Measurements from ENCODE around the gene SARNP.
"Not testable (repeated sequence)": the region's sequence is repeated elsewhere in the genome, so short reads cannot be mapped to it uniquely, and the experiment has no call there.

The SARNP gene

DNA sequence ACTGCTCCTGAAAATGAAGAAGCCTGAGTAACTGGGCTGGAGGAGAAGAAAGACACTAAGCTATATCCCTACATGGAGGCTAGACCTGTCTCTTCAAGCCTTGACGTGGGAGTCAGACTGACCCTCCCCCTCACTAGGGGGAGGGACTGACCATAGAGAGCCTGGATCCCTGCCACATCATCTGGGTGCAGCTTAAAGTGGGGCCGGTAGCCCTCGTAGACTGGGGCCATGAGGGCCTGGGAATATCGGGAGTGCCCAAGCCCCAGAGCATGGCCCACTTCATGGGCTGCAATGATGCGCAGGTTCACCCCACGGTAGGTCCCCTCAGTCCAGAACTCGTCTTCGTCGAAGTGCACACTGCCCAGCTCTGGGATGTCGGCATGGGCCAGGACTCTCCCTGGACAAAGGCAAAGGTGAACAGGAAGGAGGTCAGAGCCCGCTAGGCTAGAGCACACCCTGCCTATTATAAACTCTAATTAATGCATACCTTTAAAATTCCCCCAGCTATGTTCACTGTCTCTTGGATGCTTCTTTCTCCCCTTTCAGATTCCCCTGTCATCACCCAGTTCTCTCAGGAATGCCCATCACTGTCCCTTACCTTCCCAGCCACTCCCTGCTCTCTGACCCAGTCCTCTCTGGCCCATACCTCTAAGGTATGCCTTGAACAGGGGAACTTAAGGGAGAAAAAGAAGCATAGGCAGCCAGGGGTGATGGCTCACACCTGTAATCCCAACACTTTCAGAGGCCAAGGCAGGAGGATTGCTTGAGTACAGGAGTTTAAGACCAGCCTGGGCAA, 22.0 kb upstream of the SARNP start:
- DNase-seq (ENCODE audit: low read depth in 2 of 2) = no peak

DNA sequence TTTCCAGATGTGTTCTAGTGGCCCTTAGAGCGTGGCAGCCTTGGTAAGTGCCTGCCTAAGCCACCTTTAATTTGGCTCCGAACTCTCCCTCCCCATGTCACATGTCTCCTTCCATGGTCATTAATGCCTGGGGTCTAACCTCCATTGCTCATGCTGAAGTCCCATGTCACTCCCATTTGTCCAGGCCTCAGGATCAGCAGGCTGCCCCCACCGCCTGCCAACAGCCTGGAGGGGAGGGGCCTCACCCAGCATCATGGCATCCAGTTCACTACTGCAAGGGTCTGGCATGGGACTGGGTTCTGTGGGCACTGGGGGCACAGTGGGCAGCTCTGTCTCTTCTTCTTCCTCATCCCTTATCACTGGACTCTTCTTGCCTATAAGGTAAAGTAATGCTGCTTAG, 20.8 kb upstream of the SARNP start:
- no peak for DNase-seq (ENCODE audit: low read depth in 2 of 2)

DNA sequence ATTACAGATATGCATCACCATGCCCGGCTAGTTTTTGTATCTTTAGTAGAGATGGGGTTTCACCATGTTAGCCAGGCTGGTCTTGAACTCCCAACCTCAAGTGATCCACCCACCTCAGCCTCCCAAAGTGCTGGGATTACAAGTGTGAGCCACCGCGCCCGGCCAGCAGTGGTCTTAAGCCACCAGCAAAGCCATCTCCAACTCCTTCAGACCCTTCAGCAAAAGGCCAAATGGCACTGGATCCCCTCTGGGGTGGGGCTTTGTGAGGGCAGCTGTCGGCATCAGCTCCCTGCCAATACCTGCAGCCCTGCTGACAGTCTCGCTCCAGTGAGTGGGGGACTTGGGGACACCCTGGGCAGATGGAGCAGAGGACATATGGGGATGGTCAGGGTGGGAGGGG, 16.9 kb upstream of the SARNP start:
- not testable (repeated sequence) for DNase-seq (ENCODE audit: low read depth in 2 of 2)

DNA sequence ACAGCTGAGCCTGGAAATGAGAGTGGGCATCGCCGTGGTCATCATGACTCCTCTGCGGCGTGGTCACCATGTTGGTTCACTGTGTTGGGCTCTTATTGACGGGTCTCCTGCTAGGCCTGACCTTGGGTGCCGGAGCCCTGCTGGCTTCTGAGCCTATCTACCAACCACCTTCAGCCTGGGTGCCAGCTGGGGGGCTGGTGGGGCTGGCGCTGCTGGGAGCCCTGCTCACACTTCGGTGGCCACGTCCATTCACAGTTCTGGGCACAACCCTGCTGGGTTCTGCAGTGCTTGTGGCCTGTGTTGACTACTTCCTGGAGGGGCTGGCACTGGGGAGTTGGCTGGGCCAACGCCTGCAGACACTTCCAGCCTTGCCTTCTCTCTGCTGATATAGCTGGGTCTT, 15.5 kb upstream of the SARNP start:
- no peak for DNase-seq (ENCODE audit: low read depth in 2 of 2)

DNA sequence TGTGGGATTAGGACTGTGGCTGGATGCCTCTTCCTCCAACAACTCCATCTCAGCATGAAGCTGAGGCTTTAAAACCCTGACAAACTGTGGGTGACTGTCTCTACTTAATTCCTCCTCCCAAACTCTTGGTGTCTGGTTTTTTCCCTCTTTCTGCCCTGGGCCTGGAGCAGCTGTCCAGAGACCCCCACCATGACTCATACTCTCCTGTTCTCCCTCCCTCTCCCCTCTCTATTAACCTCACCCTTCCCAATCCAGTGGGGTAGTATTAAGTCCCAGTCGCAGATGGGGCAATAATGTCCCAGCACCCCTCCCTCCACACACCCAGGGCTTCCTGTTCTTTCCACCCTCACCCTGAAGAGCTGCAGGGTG, 13.9 kb upstream of the SARNP start:
- no peak for DNase-seq (ENCODE audit: low read depth in 2 of 2)

DNA sequence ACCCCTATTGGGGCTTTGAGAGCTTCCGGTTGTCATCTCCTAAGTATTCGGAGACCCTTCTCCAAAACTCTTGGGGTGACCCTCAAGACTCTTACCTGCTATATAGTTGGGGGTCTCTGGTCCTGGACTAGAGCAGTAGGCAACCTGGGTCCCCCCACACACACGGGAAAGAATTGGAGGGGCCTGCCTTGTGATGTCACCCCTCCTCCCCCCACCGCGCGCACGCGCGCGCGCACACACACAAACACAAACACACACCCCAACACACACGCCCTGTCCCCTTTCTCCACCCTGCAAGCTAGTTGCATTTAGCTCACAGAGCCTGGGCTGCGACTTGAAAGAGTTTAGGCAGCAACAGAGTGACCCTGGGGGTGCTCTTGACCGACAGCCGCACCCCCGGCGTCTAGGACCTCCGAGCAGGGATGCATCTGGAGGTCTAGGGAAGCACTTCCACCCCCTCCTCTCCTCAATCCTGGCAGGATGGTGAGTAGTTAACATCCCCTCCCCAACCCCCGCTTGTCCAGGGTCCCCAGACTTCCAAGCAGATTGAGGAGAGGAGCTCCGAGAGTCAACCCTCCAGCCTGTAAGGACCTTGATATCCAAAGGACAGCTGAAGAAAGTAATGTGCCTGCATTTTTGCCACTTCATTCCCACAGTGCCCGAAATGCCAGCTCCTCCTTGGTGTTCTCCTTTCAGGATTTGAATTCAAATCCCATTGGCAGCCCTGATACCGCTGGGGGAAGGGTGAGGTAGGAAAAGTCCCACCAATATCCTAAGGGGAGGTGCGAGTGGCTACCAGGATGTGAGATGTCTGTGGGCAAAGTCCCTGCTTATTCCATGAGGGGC, 13.3 kb upstream of the SARNP start:
- peak in 1 of 2 donors; percentile 24 for DNase-seq (ENCODE audit: low read depth in 2 of 2)

DNA sequence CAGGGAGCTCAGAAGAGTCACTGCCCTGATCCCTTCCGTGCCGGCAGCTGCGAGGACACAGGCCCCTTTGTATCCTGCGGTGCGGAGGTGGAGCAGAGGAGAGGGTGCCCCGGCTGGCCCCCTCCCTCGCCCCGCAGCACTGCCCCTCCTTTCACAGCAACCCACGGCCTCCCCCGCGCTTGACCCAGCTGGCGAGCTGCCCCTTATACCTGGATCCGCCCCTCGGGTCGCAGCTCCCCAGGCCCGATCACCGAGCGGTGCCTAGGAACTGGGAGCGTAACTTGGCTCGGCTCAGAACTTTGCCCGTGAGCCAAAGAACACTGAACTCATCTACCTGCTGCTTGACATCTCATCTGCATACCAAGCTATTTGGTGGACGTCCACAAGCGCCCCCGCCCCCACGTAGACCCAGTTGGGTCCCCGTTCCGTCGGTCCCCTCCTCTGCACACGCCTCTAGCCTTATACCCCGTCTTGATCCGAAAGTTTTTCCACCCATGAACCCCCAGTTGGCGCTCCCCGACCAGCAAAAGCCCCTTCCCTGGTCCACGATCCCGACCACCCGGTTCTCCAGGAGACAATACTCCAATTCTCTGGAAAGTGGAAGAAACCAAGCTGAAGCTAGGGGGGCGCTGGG, 12.6 kb upstream of the SARNP start:
- peak in 1 of 2 donors; percentile 25 for DNase-seq (ENCODE audit: low read depth in 2 of 2)

DNA sequence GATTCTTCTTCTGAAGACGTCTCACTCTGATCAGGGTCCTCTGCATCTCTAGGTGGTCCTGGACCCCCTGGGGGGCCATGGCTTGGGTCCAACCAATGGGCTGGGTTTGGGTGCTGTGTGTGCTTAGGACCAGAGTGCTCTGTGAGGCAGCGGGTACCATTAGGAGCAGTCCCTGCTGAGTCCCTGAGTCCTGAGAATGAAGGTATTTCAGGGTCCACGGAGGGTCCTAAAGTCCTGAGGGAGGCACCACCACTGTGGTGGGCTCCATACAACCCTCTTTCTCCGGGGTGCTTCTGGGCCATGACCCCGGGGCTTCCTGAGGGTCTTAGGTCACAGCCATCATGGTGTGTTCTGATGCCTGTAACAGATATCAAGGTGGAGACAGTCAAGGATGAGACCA, 10.8 kb upstream of the SARNP start:
- DNase-seq (ENCODE audit: low read depth in 2 of 2) = no peak

DNA sequence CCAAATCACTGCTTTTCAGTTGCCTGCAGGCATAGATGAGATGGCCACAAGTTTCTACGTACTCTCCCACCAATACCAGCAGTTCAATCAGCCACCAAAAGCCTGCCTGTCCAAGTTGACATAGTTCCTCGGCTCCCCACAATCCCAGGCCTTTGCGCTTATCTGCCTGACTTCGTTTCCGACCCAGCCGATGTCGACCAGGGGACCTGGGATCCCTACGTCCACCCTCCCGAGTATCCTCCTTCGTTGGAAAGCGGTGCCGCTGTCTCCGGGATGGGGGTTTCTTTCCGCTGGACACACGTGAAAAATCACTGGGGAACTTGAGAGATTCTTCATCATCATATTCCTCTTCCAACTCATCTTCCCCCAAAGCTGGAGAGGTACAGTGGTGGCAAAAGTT, 10.3 kb upstream of the SARNP start:
- no peak for DNase-seq (ENCODE audit: low read depth in 2 of 2)

DNA sequence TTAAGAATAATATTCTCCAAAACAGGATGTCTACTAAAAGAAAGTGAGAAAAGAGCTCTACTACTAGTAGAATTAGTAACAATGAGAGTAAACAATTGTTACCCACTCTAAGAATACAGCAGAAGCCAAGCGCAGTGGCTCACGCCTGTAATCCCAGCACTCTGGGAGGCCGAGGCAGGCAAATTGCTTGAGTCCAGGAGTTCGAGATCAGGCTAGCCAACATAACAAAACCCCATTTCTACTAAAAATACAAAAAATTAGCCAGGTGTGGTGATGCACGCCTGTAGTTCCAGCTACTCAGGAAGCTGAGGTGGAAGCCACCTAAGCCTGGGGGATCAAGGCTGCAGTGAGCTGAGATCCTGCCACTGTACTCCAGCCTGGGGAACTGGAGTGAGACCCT, 7.2 kb upstream of the SARNP start:
- DNase-seq (ENCODE audit: low read depth in 2 of 2) = no peak

DNA sequence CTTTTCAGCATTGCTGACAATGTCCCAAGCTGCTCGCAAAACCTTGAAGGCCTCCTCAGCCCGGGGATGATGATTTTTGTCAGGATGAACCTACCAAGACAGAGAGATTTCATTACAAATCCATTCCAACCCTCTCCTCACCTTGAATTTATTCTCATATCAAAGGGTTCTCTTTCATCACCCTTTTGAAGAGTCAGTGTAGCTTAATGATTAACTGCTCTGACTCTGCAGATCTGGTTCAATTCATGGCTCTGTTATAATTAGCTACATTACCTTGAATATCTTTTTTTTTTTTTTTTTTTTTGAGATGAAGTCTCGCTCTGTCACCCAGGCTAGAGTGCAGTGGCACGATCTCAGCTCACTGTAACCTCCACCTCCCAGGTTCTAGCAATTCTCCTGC, 5.9 kb upstream of the SARNP start:
- no peak for DNase-seq (ENCODE audit: low read depth in 2 of 2)

DNA sequence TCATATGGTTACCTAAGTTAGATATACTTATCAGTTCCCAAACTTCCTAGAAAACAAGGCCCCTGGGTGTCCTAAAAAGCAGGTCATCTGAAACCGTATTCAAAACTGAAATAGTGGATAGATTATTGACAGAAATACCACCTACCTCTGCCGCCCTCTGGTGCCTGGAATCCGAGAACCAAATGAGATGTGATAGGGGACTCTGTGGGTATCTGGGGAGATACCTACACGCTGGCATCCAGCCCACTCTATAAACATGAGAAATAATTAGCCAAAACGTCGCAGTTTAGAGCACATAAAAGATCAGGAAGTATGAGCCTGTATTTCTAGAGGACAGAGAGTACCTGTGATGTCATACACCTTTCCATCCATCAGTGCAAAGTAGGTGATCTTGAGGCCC, 4.7 kb upstream of the SARNP start:
- no peak for DNase-seq (ENCODE audit: low read depth in 2 of 2)

DNA sequence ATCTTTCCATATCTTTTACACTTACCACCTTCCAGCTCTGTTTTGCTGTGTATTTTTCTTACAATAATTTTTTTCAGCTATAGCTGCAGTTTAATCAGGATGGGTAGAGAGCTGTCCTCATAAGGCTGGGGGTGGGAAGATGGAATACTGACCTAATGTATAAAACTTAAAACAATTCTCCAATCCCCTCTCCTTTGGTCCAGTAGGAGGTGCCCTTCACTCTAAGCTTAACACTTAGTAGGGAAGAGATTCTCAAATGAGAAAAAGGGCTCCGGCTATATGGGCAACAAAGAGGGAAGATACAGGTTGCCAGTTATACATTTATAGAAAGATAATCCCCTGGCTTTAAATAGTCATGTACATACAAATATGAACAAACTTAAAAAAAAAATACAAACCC, 3.2 kb upstream of the SARNP start:
- no peak for DNase-seq (ENCODE audit: low read depth in 2 of 2)

DNA sequence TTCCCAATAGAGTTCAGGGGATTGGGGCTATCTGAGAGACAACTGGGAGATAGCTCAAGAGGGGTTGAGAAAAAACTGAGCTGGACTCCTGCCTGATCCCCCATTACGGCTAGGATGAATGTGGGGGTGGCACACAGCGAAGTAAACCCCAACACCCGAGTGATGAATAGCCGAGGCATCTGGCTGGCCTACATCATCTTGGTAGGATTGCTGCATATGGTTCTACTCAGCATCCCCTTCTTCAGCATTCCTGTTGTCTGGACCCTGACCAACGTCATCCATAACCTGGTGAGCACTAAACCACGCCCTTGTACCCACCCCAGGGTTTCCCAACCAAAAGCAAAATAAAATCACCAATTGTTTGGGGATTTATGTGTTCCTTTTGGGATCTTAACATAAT, 1.4 kb upstream of the SARNP start:
- DNase-seq (ENCODE audit: low read depth in 2 of 2) = no peak

DNA sequence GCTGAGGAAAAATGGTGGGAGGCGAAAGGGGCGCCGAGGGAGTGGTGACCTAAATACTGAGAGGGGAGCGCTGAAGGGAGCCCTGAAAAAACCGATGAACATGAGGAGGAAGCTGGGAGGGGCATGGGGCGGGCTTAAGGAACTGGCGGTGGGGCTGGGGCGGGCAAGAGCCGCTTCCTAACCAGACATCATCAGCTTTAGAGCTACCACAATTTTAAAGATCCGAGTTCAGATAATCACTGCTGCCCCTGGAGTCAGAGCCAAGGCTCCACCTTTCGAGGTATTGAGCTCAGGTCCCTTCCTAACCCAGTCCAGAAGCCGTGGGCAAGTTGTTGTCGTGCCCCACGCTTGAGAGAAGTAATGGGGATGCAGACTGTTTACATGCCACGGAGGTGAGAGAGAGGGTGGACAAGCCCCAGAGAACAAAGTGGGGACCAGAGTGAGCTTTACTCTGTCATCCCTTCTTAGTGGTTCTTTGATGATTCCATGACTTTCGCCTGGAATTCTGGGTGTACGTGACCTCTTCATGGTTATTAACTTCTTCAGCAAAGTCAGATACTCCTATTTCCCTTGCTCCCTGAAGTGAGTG, 710 bp upstream of the SARNP start:
- DNase-seq (ENCODE audit: low read depth in 2 of 2) = no peak

DNA sequence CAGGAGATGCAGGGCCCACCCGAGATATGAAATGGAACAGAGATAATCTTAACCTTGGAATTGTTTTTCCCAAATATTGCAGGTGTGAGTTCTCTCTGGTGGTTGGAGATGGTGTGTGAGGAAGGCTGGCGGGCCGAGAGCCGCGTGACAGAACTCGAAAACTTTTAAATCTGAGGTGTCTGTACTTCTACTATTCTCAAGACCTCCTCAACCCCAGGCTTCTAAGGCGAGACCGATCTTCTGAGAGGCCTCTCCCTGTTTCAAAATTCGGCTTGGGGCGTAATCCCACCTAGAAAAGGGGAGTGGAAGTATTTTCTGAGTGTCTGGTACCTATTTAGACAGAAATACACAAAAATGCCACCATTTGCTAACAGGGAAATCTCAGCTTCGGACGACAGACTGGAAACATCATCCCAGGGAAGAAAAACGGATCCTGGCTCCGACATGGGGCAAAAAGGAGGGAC, 611 bp downstream of the SARNP start:
- DNase-seq (ENCODE audit: low read depth in 2 of 2) = no peak

DNA sequence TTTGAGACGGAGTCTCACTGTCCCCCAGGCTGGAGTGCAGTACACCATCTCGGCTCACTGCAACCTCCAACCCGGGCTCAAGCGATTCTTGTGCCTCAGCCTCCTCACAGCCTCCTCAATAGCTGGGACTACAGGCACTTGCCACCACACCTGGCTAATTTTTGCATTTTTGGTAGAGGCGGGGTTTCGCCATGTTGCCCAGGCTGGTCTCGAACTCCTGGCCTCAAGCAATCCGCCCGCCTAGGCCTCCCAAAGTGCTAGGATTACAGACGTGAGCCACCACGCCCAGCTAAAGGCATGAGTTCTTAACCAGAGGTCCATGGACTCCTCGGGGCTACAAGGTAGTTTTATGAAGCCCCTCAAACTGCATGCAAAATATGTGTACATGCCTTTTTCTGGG, 2.1 kb downstream of the SARNP start:
- DNase-seq (ENCODE audit: low read depth in 2 of 2) = no peak

DNA sequence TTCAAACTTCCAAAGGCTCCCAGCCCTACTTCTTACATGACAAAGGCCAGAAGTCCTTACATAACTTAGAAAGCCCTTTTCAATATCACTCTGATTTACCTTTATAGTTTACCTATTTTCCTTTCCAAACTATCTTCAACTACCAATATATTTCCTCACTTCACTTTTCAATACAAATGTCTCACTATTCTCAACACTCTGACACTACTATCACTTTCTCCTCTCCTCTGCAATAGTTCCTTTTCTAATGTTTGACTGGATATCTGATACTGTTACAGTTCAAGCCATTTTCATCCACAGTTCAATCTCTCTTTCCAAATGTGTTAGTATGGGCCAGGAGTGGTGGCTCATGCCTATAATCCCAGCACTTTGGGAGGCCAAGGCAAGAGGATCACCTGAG, 3.3 kb downstream of the SARNP start:
- DNase-seq (ENCODE audit: low read depth in 2 of 2) = no peak

DNA sequence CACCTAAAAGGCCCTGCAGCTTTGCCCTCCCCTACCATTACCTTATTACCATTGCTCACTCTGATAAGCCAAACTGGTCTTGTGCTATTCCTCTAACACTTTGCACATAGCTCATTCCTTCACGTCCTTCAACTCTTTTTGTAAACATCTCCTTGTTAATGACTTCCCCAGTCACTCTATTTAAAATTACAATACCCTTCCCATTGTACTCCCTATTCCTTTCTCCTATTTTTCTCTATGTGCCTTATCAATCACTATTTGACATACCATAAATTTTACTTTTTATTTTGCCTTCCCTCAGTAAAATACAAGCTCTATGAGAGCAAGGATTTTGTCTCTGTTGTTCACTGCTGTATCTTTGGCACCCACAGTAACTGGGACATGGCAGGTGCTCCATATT, 5.4 kb downstream of the SARNP start:
- no peak for DNase-seq (ENCODE audit: low read depth in 2 of 2)

DNA sequence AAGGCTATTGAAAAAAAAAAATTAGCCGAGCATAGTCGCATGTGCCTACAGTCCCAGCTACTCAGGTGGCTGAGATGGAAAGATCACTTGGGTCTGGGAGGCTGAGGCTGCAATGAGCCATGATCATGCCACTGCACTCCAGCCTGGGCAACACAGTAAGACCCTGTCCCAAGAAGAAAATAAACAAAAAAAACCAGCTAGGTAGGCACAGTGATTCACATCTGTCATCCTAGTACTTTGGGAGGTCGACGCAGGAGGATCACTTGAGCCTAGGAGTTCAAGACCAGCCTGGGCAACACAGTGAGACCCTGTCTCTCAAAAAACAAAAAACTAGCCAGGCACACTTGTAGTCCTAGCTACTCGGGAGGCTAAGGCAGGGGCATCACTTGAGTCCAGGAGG, 8.2 kb downstream of the SARNP start:
- DNase-seq (ENCODE audit: low read depth in 2 of 2) = no peak

DNA sequence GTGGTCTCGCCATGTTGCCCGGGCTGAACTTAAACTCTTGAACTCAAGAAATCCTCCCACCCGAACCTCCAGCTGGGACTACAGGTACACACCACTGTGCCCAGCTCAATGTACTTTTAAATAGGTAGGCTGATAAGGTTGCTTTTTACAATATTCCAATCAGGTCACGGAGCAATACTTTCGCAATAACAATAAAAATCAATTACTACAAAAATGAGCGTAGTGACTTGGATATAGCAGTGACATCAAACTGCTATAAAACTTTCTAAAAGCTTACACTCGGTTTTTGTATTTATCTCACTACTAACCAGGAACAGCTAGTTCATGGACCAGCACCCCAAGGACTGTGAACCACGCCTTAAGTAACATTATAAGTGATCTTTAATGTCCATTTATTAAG, 10.5 kb downstream of the SARNP start:
- no peak for DNase-seq (ENCODE audit: low read depth in 2 of 2)

DNA sequence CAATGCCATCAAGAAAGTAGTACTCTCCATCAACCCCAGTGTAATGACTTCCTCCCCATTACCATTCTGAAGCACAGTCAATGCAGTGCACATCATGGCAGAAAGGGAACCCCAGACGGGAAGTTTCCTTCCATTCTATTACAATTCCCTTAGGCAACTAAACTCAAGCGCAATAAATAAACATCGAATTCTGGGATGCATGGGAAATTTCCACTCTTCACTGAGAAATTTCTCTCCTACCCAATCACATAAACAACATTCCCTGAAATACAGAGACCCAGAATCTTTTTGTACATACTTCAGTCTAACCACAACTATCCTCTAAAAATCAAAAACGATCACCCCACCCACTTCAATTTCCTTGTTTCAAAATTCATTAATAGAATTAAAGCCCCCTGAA, 20.0 kb downstream of the SARNP start:
- no peak for DNase-seq (ENCODE audit: low read depth in 2 of 2)
